Renal cortical epithelial cell (primary cell): ENCODE measurements around the gene SPATA2L. TPM values are rescaled to one million over a fixed set of nuclear protein-coding genes. Genes with fewer than 3 reads are reported as not detected.

Source experiments
- DNase-seq: peaks from one replicate; pipeline ENCODE4 v3.0.0-alpha.2; 2011; ENCODE audit warnings: low read depth
- total RNA-seq: library from RNA; depleted of rRNA; stranded (reverse); fragments of >200 nt; gene quantifications from 2 replicates; pipeline ENCODE4 v1.2.3, GENCODE V29; 2014

Gene SPATA2L, protein sequence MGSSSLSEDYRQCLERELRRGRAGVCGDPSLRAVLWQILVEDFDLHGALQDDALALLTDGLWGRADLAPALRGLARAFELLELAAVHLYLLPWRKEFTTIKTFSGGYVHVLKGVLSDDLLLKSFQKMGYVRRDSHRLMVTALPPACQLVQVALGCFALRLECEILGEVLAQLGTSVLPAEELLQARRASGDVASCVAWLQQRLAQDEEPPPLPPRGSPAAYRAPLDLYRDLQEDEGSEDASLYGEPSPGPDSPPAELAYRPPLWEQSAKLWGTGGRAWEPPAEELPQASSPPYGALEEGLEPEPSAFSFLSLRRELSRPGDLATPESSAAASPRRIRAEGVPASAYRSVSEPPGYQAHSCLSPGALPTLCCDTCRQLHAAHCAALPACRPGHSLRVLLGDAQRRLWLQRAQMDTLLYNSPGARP
- total RNA-seq = 22.7 and 34.7 TPM in 2 replicates

DNA sequence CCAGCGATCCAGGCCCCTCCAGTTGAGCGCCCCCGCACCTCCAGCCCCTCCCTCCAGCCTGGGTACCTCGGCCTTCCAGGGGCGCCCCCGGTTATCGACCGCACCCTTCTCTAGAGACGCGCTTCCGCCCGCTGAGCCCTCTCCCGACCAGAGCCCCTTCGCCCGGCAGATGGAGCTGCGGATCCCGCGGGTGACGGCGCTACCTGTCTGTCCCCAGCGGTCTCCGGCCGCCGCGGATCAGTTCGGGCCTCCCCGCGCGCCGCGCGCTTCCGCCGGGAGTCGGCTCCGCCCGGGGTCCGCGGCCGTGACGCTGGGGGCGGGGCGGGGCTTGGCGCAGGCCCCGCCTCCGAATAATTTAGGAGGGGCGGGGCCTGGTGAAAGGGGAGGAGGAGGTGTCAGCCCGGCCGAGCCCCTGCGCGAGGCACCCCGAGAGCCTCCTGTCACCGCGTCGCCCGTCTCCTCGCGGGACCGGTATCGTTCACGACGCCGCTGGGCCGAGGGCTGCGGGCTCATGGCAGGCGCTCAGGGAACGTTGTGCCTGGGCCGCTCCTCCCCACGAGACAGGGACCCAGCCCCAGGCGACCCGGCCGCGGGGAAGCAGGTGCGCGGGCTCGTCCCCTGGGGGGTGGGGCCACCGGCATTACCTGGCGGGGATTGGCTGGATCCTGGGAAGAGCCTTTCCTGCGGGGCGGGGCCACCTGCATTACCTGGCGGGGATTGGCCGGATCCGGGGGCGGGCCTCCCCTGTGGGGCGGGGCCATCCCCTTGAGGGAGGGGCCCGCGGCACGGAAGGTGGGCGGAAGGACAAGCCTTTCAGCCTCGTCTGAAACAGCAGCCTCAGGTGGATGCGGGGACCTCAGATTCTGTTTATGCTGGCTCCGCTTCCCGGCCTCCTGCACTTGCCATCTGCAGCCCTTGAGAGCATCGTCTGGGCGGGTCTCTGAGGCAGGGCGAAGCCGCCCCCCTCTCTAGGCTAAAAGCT lies at the start of gene SPATA2L:
Gene SPATA2L, minus strand, starts transcription at position 281 of the 982 bp plus-strand sequence. CDS start 473 bp downstream, outside the sequence.
- peak; percentile 83 for DNase-seq

GRCh38 chr16:89749637-89750036 lies 48.1 kb upstream of the SPATA2L start:
- no peak for DNase-seq

- no peak for DNase-seq
These were observed 47.4 kb upstream of the SPATA2L start for GRCh38 chr16:89748921-89749320.

DNA sequence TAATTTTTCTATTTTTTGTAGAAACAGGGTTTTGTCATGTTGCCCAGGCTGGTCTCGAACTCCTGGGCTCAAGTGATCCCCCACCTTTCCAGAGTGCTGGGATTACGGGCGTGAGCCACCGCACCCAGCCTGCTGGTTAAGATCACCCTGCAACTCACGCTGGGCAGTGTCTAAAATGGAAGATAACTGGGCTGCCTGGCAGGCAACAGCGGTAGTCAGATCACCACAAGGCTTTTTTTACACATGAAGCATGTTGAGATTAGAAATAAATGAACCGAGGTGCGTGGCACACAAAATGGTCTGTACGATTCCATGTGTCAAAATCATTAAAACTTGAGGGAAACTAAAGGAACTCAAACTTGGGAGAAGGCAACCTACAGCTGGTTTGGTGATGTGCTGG lies 46.6 kb upstream of the SPATA2L start:
- DNase-seq = no peak

GRCh38 chr16:89746043-89746442 lies 44.5 kb upstream of the SPATA2L start:
- no peak for DNase-seq

DNA sequence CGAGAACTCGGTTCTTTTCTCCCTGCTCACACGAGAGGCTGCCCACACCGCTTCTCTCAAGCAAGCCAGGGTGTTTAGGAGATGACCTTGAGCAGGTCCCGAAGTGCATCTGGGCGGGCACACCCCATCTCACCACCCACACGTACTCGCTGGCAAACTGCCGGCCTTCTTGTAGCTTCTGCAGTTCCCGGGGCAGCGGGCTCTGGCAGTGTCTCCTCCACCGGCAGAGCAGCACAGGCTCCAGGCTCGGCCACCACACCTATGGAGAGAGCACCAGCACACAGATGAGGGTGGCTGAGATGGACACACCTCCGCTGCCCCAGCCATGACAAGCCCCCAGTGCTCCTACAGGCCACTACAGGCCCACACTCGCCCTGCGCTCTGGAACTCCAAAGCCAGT lies 43.3 kb upstream of the SPATA2L start:
- no peak for DNase-seq

GRCh38 chr16:89742948-89743347 lies 41.4 kb upstream of the SPATA2L start:
- no peak for DNase-seq

GRCh38 chr16:89741342-89742014 lies 40.0 kb upstream of the SPATA2L start:
- DNase-seq = no peak

DNA sequence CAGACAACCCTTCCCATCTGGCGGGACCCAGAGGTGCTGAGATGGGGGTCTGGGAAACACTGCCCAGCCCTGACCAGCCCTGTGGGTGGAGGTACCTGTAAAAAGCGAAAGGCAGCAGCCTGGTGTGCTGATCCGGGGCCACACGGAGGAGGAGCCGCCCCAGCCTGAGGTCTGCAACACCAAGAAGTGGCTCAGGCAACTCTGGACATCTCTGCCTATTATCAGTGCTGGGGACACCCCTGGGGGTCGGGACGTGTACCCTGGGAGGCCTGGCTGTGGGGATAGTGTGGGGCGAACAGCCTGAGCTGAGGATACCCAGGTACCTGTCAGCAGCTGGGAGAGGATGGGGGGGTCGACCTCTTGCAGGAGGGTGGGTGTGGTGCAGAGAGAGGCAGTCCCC lies 37.9 kb upstream of the SPATA2L start:
- no peak for DNase-seq

DNA sequence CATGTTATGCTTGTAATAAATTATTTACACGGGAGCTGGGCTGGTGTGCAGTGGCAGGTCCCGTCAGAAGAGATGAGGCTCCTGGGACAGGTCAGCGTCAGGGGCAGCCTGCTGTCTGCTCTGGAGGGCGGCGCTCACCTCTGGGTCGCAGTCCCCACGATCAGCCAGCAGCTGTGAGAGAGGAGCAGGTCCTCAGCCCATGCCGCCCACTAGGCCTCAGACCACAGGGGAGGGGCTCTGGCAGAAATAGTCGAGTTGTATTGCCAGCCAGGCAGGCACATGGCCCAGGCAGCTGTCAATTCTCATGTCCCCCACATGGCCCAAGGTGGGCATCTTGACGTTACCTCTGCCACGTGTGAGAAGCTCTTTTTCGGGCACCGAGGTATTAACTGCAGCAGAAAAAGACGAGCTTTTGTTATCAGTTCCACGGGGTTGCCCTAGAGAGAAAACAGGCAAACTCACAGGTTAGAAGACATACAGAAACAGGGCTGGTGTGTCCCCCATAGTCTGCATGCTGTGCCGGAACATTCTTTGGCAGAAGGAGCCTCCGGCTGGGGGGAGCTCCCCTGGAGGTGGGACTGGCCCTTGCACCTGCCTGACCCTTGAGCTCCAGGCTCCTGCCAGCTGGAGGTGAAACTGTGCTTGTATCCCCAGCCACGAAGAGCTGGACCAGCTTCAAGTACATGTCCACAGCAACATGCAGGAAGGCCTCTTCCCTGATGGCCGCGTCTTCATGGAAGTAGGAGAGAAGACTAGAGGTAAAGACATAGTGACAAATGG lies 37.2 kb upstream of the SPATA2L start:
- no peak for DNase-seq

GRCh38 chr16:89738072-89738377 lies 36.5 kb upstream of the SPATA2L start:
- no peak for DNase-seq

DNA sequence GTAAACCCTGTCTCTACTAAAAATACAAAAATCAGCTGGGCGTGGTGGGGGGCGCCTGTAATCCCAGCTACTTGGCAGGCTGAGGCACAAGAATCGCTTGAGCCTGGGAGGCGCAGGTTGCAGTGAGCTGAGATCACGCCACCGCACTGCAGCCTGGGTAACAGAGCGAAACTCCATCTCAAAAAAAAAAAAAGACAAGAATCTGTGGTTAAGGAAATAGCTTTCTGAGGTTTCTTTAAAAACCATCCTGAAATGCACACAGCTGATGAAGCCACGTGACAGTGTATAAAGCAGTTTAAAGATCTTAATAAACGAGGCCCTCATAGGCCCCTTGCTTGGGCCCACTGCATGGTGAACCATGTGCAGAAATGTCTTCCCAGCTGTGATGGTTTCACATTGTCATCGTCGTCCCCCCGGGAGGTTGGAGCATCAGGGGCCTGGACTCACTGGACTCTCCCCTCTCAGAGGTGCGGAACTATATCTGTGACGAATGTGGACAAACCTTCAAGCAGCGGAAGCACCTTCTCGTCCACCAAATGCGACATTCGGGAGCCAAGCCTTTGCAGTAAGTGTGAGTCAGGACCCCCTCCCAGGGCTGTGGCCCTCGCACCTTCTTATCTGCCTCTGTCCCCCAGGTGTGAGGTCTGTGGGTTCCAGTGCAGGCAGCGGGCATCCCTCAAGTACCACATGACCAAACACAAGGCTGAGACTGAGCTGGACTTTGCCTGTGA lies 36.0 kb upstream of the SPATA2L start:
- DNase-seq = no peak

DNA sequence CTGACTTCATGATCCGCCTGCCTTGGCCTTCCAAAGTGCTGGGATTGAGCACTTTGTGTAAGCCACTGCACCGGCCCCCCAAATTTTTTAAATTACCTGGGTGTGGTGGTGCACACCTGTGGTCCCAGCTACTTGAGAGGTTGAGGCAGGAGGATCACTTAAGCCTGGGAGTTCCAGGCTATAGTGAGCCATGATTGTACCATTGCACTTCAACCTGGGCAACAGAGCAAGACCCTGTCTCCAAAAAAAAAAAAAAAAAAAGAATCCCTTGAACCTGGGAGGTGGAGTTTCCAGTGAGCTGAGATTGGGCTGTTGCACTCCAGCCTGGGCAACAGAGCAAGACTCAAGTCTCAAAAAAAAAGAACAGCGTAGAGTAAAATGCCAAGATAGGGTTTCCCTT lies 35.0 kb upstream of the SPATA2L start:
- no peak for DNase-seq

- no peak for DNase-seq
These were observed 32.3 kb upstream of the SPATA2L start for GRCh38 chr16:89733792-89734191.

- no peak for DNase-seq
These were observed 31.8 kb upstream of the SPATA2L start for GRCh38 chr16:89733322-89733721.

DNA sequence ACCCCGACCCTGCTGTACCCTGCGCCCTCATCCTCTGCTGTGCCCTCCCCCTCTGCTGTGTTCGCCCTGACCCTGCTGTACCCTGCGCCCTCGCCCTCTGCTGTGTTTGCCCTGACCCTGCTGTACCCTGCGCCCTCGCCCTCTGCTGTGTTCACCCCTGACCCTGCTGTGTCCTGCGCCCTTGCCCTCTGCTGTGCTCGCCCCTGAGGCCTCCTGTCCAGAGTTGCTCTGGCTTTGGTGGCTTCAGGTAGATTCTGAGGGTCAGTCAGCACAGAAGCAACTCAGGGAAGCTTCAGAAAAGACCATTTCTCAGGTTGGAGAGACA lies 31.4 kb upstream of the SPATA2L start:
- no peak for DNase-seq

DNA sequence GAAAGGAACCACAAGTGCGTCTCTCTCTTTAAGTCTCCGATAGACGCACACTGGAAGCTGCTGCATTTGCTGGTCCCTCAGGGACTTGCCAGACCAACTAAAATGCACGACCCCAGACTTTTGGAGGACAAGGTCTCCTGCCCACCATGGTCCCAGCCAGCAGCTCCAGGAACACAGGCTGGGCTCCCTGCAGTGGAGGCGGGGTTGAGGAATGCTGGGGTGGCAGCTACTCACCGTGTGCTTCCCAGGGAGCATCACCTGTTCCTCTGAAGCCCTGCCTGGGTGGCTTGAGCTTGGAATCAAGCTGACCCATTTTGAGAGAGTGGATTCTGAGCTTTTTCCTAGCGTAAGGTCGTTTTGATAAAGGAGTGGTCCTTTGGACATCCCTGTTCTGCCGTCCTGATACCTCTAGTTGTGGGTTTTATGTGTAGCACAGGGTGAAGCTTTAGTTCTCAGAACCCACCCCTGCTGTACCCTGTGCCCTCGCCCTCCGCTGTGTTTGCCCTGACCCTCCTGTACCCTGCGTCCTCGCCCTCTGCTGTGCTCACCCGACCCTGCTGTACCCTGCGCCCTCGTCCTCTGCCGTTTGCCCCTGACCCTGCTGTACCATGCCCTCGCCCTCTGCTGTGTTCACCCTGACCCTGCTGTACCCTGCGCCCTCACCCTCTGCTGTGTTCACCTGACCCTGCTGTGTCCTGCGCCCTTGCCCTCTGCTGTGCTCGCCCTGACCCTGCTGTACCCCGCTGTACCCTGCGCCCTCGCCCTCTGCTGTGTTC lies 30.8 kb upstream of the SPATA2L start:
- no peak for DNase-seq

DNA sequence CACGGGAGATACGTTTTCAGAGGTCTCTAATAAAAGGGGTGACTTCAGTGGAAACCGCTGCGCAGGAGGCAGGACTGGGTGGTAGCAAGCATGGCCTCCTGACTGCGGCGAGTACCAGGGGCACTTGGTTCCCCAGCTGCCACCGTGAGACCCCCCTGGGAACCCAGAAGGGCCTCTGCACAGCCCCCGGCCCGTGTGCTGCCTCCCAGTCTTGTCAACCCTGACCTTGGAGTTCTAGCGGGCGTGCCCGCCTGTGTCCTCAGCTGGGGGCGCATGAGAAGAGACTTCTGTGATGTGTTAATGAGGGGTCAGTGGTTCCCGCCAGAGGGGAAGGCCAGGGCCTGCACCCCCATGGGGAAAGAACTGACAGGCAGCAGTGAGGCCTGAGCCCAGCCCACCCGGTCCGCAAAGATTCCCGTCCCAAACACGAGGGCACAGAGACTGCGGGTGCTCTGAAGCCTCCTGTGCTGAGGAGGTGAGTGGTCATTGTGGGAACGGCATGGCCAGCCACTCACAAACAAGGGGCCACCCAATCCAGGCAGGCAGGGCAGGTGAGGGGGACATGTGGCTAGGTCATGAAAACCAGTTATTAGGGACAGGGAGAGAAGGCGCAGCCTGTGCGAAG lies 29.2 kb upstream of the SPATA2L start:
- DNase-seq = no peak

- DNase-seq = no peak
These were observed 28.5 kb upstream of the SPATA2L start for GRCh38 chr16:89729863-89730593.
